Thyroid gland (tissue), 4 donors: ENCODE measurements around the gene PATZ1. TPM values are rescaled to one million over a fixed set of nuclear protein-coding genes. Genes with fewer than 3 reads are reported as not detected.
"Not testable (repeated sequence)": the region's sequence is repeated elsewhere in the genome, so short reads cannot be mapped to it uniquely, and the experiment has no call there.

ENCODE experiments used
- DNase-seq, 2 donors: peaks; one replicate each; pipeline ENCODE4 v3.0.0-alpha.2; 2019
- H3K27ac ChIP-seq, 3 donors: fragments of 200-600 bp; sonication (generic); 1 replicate in 2 of 3; 2 replicates in 1 of 3; pipeline ENCODE4 v1.5.1; 2016 to 2019; ENCODE audit warnings: mild to moderate bottlenecking in 1 of 3, moderate library complexity in 1 of 3
- H3K27me3 ChIP-seq: fragments of 200-600 bp; sonication (generic); one replicate; pipeline ENCODE4 v1.5.1; 2019
- H3K36me3 ChIP-seq, 2 donors: fragments of 200-600 bp; sonication (generic); one replicate each; pipeline ENCODE4 v1.5.1; 2016 to 2019
- H3K4me1 ChIP-seq, 2 donors: fragments of 200-600 bp; sonication (generic); one replicate each; pipeline ENCODE4 v1.5.1; 2017 to 2019
- H3K4me3 ChIP-seq, 3 donors: fragments of 200-600 bp; sonication (generic); replicated peaks in 1 of 3; 1 replicate in 2 of 3; 2 replicates in 1 of 3; pipeline ENCODE4 v1.5.1; 2016; ENCODE audit warnings: mild to moderate bottlenecking in 1 of 3
- H3K9me3 ChIP-seq: fragments of 200-600 bp; sonication (generic); one replicate; pipeline ENCODE4 v1.5.1; 2017
- POLR2A ChIP-seq, 2 donors: fragments of 450-650 bp; IDR thresholded peaks; one replicate each; pipeline ENCODE4 v1.6.1; 2017; ENCODE audit warnings: antibody characterized with exemption in 2 of 2, mild to moderate bottlenecking in 2 of 2, moderate library complexity in 1 of 2
- WGBS, 2 donors: methylation state at CpG; one replicate each; pipeline ENCODE4 v1.1.5; 2017; 5-methylcytosine and 5-hydroxymethylcytosine counted together
- intact Hi-C: fragments of 100-400 bp; cut with DNase I; formaldehyde crosslinking; loops from one replicate; pipeline ENCODE4 v1.15.1; 2023
- total RNA-seq, 4 donors: library from RNA; depleted of rRNA; stranded (reverse); fragments of >200 nt; gene quantifications; one replicate each; pipeline ENCODE4 v1.2.3, GENCODE V29; 2016
- TF ChIP-seq, protein P1 (sequence below), 6 experiments: fragments of 200-600 bp in 3 of 6; fragments of 450-650 bp in 3 of 6; sonication (generic) in 3 of 6; IDR thresholded peaks; one replicate each; pipeline ENCODE4 v1.5.1; 2016 to 2019; ENCODE audit warnings: antibody characterized with exemption in 6 of 6, mild to moderate bottlenecking in 2 of 6, inconsistent platforms in 1 of 6, moderate library complexity in 1 of 6

The PATZ1 gene
- total RNA-seq, 4 donors from 2014 or later, result 33.6 to 54.7 (median 46.1) TPM

DNA sequence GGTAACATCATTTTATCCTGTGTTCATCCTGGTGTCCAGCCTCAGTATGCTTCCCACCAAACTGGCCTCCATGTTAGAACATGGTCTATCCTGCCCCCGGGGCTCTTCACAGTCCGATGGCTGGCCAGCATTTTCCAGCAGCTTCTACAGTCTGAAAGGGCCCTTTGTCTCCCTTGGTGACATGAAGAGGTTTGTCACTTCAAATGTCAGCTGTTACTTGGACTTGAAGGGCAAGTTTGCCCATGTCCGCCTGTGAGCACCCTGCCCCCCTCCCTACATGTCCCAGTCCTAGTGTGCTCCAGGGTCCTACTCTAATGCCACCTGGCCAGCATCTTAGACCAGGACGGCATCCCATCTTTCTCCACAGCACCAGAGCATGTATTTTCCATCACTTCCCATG, 24.7 kb downstream of the PATZ1 start:
- Histone ChIP-seq H3K4me3 (no peak overlapping the region), H3K27ac (peak overlapping the region in 2 of 3 donors; percentile 58 to 64), H3K36me3 (peaks cover 4 to 9% of the 10 kb centered on the region in 2 donors), H3K9me3 (no peaks in the 10 kb centered on the region), H3K4me1 (peaks cover 25 to 26% of the 10 kb centered on the region in 2 donors), H3K27me3 (no peaks in the 10 kb centered on the region)
- DNase-seq, result peak; percentile 74 to 77
- TF ChIP-seq POLR2A (IDR thresholded peaks at IDR 0.05), result no peak
- TF ChIP-seq, protein P1, sequence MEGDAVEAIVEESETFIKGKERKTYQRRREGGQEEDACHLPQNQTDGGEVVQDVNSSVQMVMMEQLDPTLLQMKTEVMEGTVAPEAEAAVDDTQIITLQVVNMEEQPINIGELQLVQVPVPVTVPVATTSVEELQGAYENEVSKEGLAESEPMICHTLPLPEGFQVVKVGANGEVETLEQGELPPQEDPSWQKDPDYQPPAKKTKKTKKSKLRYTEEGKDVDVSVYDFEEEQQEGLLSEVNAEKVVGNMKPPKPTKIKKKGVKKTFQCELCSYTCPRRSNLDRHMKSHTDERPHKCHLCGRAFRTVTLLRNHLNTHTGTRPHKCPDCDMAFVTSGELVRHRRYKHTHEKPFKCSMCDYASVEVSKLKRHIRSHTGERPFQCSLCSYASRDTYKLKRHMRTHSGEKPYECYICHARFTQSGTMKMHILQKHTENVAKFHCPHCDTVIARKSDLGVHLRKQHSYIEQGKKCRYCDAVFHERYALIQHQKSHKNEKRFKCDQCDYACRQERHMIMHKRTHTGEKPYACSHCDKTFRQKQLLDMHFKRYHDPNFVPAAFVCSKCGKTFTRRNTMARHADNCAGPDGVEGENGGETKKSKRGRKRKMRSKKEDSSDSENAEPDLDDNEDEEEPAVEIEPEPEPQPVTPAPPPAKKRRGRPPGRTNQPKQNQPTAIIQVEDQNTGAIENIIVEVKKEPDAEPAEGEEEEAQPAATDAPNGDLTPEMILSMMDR (IDR thresholded peaks at IDR 0.05), result no peak
- intact Hi-C loops, result no loop called here
- WGBS, 2 donors, result 28 to 41% methylated on average over 4 of the region's 4 CpGs

DNA sequence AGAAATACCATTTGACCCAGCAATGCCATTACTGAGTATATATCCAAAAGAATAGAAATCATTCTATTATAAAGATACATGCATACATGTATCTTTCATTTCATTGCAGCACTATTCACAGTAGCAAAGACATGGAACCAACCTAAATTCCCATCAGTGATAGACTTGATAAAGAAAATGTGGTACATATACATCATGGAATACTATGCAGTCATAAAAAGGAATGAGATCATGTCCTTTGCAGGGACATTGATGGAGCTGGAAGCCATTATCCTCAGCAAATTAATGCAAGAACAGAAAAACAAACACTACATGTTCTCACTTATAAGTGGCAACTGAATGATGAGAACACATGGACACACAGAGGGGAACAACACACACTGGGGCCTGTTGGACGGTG, 31.9 kb downstream of the PATZ1 start:
- H3K36me3 ChIP-seq, DNase-seq, H3K9me3 ChIP-seq, intact Hi-C loops, H3K27me3 ChIP-seq, H3K4me3 ChIP-seq: not testable (repeated sequence)
- H3K4me1 ChIP-seq, result peaks cover 8 to 28% of the 10 kb centered on the region in 2 donors
- WGBS, 2 donors, result 84 to 93% methylated on average over 1 of the region's 1 CpG
- H3K27ac ChIP-seq, result peak overlapping the region; percentile 84 to 93 (median 91)

DNA sequence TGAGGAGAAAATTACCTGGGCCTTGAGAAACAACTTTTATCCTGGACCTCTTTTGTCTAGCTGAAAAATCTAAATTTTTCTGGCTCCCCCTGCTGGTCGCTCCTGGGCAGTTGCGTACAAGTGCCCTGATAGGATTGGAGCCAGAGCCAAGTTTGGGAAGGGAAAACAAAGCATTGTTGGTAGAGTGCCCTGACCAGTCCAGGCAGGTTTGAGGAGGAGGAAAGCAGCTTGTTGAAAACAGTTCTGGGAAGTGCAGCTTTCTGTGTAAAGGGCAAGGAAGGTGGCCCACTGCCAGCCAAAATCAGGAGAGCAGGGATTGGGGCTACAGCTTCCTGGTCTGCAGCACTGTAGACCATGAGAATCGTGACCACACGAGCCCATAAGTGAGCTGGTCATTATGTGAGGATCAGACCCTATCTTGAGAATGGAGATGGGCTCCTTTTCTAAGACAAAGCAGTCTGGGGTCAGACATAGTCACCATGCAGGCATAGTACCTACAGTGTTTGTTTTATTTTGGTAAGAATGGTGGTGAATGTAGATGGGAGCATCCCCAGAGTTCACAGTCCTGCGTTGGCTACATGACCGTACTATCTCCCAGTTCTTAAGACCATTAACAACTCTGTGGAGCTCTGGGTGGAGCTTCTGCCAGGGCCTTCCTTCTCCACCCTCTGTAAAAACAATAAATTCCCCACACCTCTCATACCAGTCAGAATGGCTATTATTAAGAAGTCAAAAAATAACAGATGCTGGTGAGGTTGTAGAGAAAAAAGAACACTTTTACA, 32.6 kb downstream of the PATZ1 start:
- WGBS, 2 donors, result 11 to 14% methylated on average over 6 of the region's 6 CpGs
- H3K36me3 ChIP-seq, result no peaks in the 10 kb centered on the region
- H3K9me3 ChIP-seq, result no peaks in the 10 kb centered on the region
- H3K27ac ChIP-seq, result peak overlapping the region; percentile 84 to 93 (median 91)
- H3K4me1 ChIP-seq, result peaks cover 8 to 28% of the 10 kb centered on the region in 2 donors
- peak in 1 of 2 donors; percentile 25 for TF ChIP-seq POLR2A (IDR thresholded peaks at IDR 0.05)
- TF ChIP-seq, protein P1 (IDR thresholded peaks at IDR 0.05), result peak; percentile 85 to 92 (median 88)
- no peak overlapping the region for H3K4me3 ChIP-seq
- intact Hi-C loops, result no loop called here
- peak; percentile 97 to 98 for DNase-seq
- no peaks in the 10 kb centered on the region for H3K27me3 ChIP-seq

DNA sequence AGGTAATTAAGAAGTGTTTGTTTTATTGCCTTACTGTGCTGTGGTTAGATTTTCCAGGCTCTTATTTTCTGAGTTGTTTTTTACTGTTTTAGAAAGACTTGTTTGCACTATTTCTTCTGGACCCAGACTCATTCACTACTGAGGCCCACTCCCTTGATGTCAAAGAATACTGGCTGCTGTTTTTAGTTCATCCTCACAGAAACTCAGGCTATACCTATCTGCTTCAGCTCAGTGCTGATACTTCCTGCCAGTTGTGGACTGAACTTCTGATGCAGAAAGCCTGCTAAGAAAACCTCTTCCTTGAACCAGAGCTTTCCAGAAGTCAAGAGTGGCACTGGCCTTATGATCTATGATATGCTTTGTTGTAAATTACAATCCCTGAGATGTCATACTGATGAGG, 38.0 kb downstream of the PATZ1 start:
- no peak overlapping the region for H3K4me3 ChIP-seq
- peak overlapping the region in 1 of 3 donors; percentile 28 for H3K27ac ChIP-seq
- TF ChIP-seq, protein P1 (IDR thresholded peaks at IDR 0.05), result no peak
- TF ChIP-seq POLR2A (IDR thresholded peaks at IDR 0.05), result no peak
- intact Hi-C loops, result no loop called here
- H3K9me3 ChIP-seq, result no peaks in the 10 kb centered on the region
- no peak for DNase-seq
- H3K27me3 ChIP-seq, result no peaks in the 10 kb centered on the region
- H3K36me3 ChIP-seq, result no peaks in the 10 kb centered on the region
- peaks cover 0 to 11% of the 10 kb centered on the region in 2 donors for H3K4me1 ChIP-seq

DNA sequence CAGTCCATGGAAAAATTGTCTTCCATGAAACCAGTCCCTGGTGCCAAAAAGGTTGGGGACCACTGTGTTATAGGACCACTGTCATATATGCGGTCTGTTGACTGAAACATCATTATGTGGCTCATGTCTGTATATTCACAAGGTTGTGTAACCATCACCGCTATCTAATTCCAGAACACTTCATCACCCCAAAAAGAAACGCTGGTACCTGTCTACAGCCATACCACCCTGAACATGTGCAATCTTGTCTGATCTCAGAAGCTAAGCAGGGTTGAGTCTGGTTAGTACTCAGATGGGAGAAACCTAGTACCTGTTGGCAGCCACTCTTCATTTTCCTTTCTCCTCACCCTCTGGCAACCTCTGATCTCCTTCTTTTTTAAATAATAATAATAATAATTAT, 41.0 kb downstream of the PATZ1 start:
- intact Hi-C loops, result no loop called here
- peaks cover 8 to 23% of the 10 kb centered on the region in 2 donors for H3K4me1 ChIP-seq
- WGBS, 2 donors, result 90 to 93% methylated on average over 3 of the region's 3 CpGs
- no peak overlapping the region for H3K4me3 ChIP-seq
- H3K36me3 ChIP-seq, result no peaks in the 10 kb centered on the region
- no peak overlapping the region for H3K27ac ChIP-seq
- TF ChIP-seq POLR2A (IDR thresholded peaks at IDR 0.05), result no peak
- TF ChIP-seq, protein P1 (IDR thresholded peaks at IDR 0.05), result no peak
- no peaks in the 10 kb centered on the region for H3K9me3 ChIP-seq
- DNase-seq, result no peak
- H3K27me3 ChIP-seq, result no peaks in the 10 kb centered on the region
